ENCODE measurements around the gene ZNF79.
A peak's percentile ranks its signal among the peaks of the same experiment; 100 is the strongest.

Gene ZNF79

DNA sequence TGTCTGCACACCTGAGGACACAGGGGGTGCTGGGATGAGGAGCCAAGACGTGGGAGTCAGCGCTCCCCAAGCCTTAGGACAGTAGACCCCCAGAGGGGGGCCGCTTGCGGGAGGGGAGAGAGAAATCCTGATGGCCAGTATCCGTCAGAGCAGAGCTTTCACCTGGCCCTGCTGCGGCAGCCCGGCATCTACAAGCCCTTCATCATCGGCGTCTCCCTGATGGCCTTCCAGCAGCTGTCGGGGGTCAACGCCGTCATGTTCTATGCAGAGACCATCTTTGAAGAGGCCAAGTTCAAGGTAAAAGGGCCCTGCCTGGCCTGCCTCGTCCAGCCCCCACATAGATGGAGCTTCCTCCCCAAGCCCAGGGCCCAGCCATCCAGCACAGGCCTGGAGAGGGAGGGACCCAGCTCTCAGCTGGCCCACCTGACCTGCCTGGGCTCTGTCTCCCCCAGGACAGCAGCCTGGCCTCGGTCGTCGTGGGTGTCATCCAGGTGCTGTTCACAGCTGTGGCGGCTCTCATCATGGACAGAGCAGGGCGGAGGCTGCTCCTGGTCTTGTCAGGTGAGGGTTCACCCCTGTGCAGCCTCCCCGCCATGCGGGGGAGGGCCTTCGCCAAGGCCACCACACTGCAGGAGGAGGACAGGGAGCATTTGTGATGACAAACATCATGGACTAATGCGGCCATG lies 20.5 kb upstream of the ZNF79 start:
- no peak overlapping the region for H3K4me3 ChIP-seq (ENCODE audit: low read length in 2 of 2)
- no peaks in the 10 kb centered on the region for H3K27me3 ChIP-seq (ENCODE audit: control insufficient read depth in 3 of 3, insufficient read depth in 3 of 3, low read depth in 1 of 3, low read length in 3 of 3)
- no peak overlapping the region for H3K23ac ChIP-seq (ENCODE audit: low read depth, low read length, poor library complexity)
- no peak overlapping the region for H2BK5ac ChIP-seq (ENCODE audit: low read length)
- no peak overlapping the region for H2AK5ac ChIP-seq (ENCODE audit: low read depth, low read length)
- no peak overlapping the region for H3K4ac ChIP-seq (ENCODE audit: low read length)
- whole genome bisulfite sequencing, 2 donors (ENCODE audit: extremely low coverage in 2 of 2, insufficient read length in 2 of 2, insufficient replicate concordance in 1 of 2) = no CpG with 5 or more reads among the region's 22 CpGs
- no peak overlapping the region for H3K18ac ChIP-seq (ENCODE audit: low read length)
- no peak overlapping the region for H4K8ac ChIP-seq (ENCODE audit: low read depth, low read length)
- no peak overlapping the region for H2BK15ac ChIP-seq (ENCODE audit: low read length)
- peaks cover 4% of the 10 kb centered on the region for H3K79me1 ChIP-seq (ENCODE audit: low read depth, low read length)
- peaks cover 0 to 5% of the 10 kb centered on the region in 2 donors for H3K4me1 ChIP-seq (ENCODE audit: control insufficient read depth in 2 of 2, insufficient read depth in 1 of 2, low read depth in 1 of 2, low read length in 2 of 2)
- H3K36me3 ChIP-seq (replicated peaks in 1 of 2; ENCODE audit: control insufficient read depth in 2 of 2, insufficient read depth in 2 of 2, low read length in 2 of 2) = peaks cover 8 to 81% of the 10 kb centered on the region in 2 donors
- DNase-seq (ENCODE audit: low spot score) = no peak
- no peak overlapping the region for H3K14ac ChIP-seq (ENCODE audit: low read length)
- no peak overlapping the region for H3K4me2 ChIP-seq (ENCODE audit: insufficient read depth, low read length, poor library complexity, severe bottlenecking)
- no peak overlapping the region for H4K91ac ChIP-seq (ENCODE audit: low read depth, low read length, poor library complexity)
- no peak overlapping the region for H2BK120ac ChIP-seq (ENCODE audit: low read depth, low read length)
- H3K9ac ChIP-seq (ENCODE audit: low read depth, low read length, poor library complexity) = peak overlapping the region; percentile 44
- H3K9me3 ChIP-seq (replicated peaks in 1 of 2; ENCODE audit: control insufficient read depth in 2 of 2, insufficient read depth in 1 of 2, low read depth in 1 of 2, low read length in 2 of 2) = no peaks in the 10 kb centered on the region
- no peak overlapping the region for H2AFZ ChIP-seq (ENCODE audit: low read length)
- H3K27ac ChIP-seq (replicated peaks; ENCODE audit: low read length) = no peak overlapping the region
- H2BK12ac ChIP-seq (ENCODE audit: low read length) = no peak overlapping the region

DNA sequence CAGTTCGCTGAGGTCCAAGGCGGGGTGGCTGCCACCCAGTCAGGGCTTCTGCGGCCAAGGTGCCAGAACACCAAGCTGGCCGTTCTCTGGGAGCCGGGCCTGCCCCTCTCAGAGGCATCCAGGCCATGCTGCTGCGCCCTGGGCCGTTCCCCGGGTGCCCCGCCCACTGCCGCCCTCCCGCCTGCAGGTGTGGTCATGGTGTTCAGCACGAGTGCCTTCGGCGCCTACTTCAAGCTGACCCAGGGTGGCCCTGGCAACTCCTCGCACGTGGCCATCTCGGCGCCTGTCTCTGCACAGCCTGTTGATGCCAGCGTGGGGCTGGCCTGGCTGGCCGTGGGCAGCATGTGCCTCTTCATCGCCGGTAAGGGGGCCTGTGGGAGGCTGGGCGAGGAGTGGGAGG lies 19.6 kb upstream of the ZNF79 start:
- no peak overlapping the region for H3K4me3 ChIP-seq (ENCODE audit: low read length in 2 of 2)
- no peak overlapping the region for H2BK5ac ChIP-seq (ENCODE audit: low read length)
- no peak overlapping the region for H4K8ac ChIP-seq (ENCODE audit: low read depth, low read length)
- no peak overlapping the region for H2AFZ ChIP-seq (ENCODE audit: low read length)
- no peak overlapping the region for H2BK15ac ChIP-seq (ENCODE audit: low read length)
- H2BK12ac ChIP-seq (ENCODE audit: low read length) = no peak overlapping the region
- WGBS, 2 donors (ENCODE audit: extremely low coverage in 2 of 2, insufficient read length in 2 of 2, insufficient replicate concordance in 1 of 2) = no CpG with 5 or more reads among the region's 23 CpGs
- no peaks in the 10 kb centered on the region for H3K9me3 ChIP-seq (replicated peaks in 1 of 2; ENCODE audit: control insufficient read depth in 2 of 2, insufficient read depth in 1 of 2, low read depth in 1 of 2, low read length in 2 of 2)
- H3K79me1 ChIP-seq (ENCODE audit: low read depth, low read length) = peaks cover 4% of the 10 kb centered on the region
- H3K4me1 ChIP-seq (ENCODE audit: control insufficient read depth in 2 of 2, insufficient read depth in 1 of 2, low read depth in 1 of 2, low read length in 2 of 2) = peaks cover 0 to 5% of the 10 kb centered on the region in 2 donors
- H3K9ac ChIP-seq (ENCODE audit: low read depth, low read length, poor library complexity) = no peak overlapping the region
- no peak overlapping the region for H2AK5ac ChIP-seq (ENCODE audit: low read depth, low read length)
- no peak overlapping the region for H2BK120ac ChIP-seq (ENCODE audit: low read depth, low read length)
- no peak overlapping the region for H3K4me2 ChIP-seq (ENCODE audit: insufficient read depth, low read length, poor library complexity, severe bottlenecking)
- H3K18ac ChIP-seq (ENCODE audit: low read length) = no peak overlapping the region
- peaks cover 8 to 78% of the 10 kb centered on the region in 2 donors for H3K36me3 ChIP-seq (replicated peaks in 1 of 2; ENCODE audit: control insufficient read depth in 2 of 2, insufficient read depth in 2 of 2, low read length in 2 of 2)
- H3K14ac ChIP-seq (ENCODE audit: low read length) = peak overlapping the region; percentile 71
- H3K27me3 ChIP-seq (ENCODE audit: control insufficient read depth in 3 of 3, insufficient read depth in 3 of 3, low read depth in 1 of 3, low read length in 3 of 3) = no peaks in the 10 kb centered on the region
- no peak overlapping the region for H3K4ac ChIP-seq (ENCODE audit: low read length)
- peak overlapping the region; percentile 73 for H3K23ac ChIP-seq (ENCODE audit: low read depth, low read length, poor library complexity)
- no peak for DNase-seq (ENCODE audit: low spot score)
- no peak overlapping the region for H3K27ac ChIP-seq (replicated peaks; ENCODE audit: low read length)
- no peak overlapping the region for H4K91ac ChIP-seq (ENCODE audit: low read depth, low read length, poor library complexity)

DNA sequence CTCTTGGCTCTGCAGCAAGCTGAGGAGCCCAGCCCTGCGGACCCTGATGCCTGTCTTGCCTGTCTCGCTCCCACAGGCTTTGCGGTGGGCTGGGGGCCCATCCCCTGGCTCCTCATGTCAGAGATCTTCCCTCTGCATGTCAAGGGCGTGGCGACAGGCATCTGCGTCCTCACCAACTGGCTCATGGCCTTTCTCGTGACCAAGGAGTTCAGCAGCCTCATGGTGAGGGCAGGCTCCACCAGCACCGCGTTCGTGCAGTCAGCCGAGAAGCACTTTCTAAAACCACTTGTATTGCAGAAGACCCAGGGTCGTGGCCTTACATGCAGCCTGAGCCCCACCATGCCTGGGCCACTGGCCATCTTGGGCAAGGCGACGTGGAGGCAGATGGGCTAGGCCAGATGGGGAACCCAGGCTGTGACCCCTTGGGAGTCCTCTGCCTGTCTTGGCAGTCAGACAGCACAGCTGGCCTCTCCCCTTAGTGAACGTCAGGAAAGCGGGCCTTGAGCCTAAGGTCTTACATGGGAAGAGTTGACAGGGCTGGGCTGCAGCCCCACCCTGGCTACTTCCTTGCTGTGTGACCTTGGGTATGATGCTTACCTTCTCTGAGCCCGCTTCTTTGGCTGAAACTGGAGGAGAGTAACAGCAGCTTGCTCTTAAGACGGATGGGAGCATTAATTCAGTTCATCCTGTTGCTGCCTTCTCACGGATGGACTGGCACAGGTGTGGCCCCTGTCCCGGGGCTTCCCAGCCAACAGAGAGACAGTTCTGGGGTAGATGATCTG lies 18.6 kb upstream of the ZNF79 start:
- Histone ChIP-seq H2BK12ac (ENCODE audit: low read length) (no peak overlapping the region), H3K9me3 (replicated peaks in 1 of 2; ENCODE audit: control insufficient read depth in 2 of 2, insufficient read depth in 1 of 2, low read depth in 1 of 2, low read length in 2 of 2) (no peaks in the 10 kb centered on the region), H3K4me3 (ENCODE audit: low read length in 2 of 2) (no peak overlapping the region), H3K9ac (ENCODE audit: low read depth, low read length, poor library complexity) (no peak overlapping the region), H3K36me3 (replicated peaks in 1 of 2; ENCODE audit: control insufficient read depth in 2 of 2, insufficient read depth in 2 of 2, low read length in 2 of 2) (peaks cover 6 to 69% of the 10 kb centered on the region in 2 donors), H3K14ac (ENCODE audit: low read length) (no peak overlapping the region), H3K4me2 (ENCODE audit: insufficient read depth, low read length, poor library complexity, severe bottlenecking) (no peak overlapping the region), H3K27me3 (ENCODE audit: control insufficient read depth in 3 of 3, insufficient read depth in 3 of 3, low read depth in 1 of 3, low read length in 3 of 3) (no peaks in the 10 kb centered on the region), H3K27ac (replicated peaks; ENCODE audit: low read length) (no peak overlapping the region), H3K23ac (ENCODE audit: low read depth, low read length, poor library complexity) (no peak overlapping the region), H3K79me1 (ENCODE audit: low read depth, low read length) (peaks cover 2% of the 10 kb centered on the region), H3K4ac (ENCODE audit: low read length) (no peak overlapping the region), H3K4me1 (ENCODE audit: control insufficient read depth in 2 of 2, insufficient read depth in 1 of 2, low read depth in 1 of 2, low read length in 2 of 2) (peaks cover 0 to 5% of the 10 kb centered on the region in 2 donors), H2BK5ac (ENCODE audit: low read length) (no peak overlapping the region), H2AK5ac (ENCODE audit: low read depth, low read length) (no peak overlapping the region), H3K18ac (ENCODE audit: low read length) (no peak overlapping the region), H2AFZ (ENCODE audit: low read length) (no peak overlapping the region), H2BK15ac (ENCODE audit: low read length) (no peak overlapping the region), H4K8ac (ENCODE audit: low read depth, low read length) (no peak overlapping the region), H4K91ac (ENCODE audit: low read depth, low read length, poor library complexity) (no peak overlapping the region), H2BK120ac (ENCODE audit: low read depth, low read length) (no peak overlapping the region)
- WGBS, 2 donors (ENCODE audit: extremely low coverage in 2 of 2, insufficient read length in 2 of 2, insufficient replicate concordance in 1 of 2) = no CpG with 5 or more reads among the region's 20 CpGs
- DNase-seq (ENCODE audit: low spot score) = no peak

DNA sequence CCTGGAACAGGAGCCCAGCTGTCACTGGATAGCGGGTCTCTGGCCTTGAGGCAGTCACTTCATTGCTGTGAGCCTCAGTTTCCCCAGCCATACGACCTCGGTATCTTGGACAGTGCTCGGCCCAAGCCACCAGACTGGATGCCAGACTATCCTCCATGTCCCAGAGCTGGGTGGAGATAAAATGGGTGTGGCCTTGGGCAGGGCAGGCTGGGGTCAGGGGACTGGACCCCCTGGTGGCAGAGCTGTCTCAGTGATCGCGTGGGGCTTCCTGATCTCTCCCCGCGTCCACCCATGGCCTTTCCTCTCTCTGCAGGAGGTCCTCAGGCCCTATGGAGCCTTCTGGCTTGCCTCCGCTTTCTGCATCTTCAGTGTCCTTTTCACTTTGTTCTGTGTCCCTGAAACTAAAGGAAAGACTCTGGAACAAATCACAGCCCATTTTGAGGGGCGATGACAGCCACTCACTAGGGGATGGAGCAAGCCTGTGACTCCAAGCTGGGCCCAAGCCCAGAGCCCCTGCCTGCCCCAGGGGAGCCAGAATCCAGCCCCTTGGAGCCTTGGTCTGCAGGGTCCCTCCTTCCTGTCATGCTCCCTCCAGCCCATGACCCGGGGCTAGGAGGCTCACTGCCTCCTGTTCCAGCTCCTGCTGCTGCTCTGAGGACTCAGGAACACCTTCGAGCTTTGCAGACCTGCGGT lies 17.2 kb upstream of the ZNF79 start:
- Histone ChIP-seq H4K8ac (ENCODE audit: low read depth, low read length) (no peak overlapping the region), H3K4me2 (ENCODE audit: insufficient read depth, low read length, poor library complexity, severe bottlenecking) (no peak overlapping the region), H2BK120ac (ENCODE audit: low read depth, low read length) (no peak overlapping the region), H3K4me1 (ENCODE audit: control insufficient read depth in 2 of 2, insufficient read depth in 1 of 2, low read depth in 1 of 2, low read length in 2 of 2) (peaks cover 0 to 5% of the 10 kb centered on the region in 2 donors), H3K23ac (ENCODE audit: low read depth, low read length, poor library complexity) (no peak overlapping the region), H2AK5ac (ENCODE audit: low read depth, low read length) (no peak overlapping the region), H3K9ac (ENCODE audit: low read depth, low read length, poor library complexity) (no peak overlapping the region), H2BK15ac (ENCODE audit: low read length) (no peak overlapping the region), H3K79me1 (ENCODE audit: low read depth, low read length) (peaks cover 2% of the 10 kb centered on the region), H3K36me3 (replicated peaks in 1 of 2; ENCODE audit: control insufficient read depth in 2 of 2, insufficient read depth in 2 of 2, low read length in 2 of 2) (peaks cover 4 to 55% of the 10 kb centered on the region in 2 donors), H3K18ac (ENCODE audit: low read length) (peak overlapping the region; percentile 20), H4K91ac (ENCODE audit: low read depth, low read length, poor library complexity) (no peak overlapping the region), H3K14ac (ENCODE audit: low read length) (no peak overlapping the region), H3K27ac (replicated peaks; ENCODE audit: low read length) (no peak overlapping the region), H3K4ac (ENCODE audit: low read length) (no peak overlapping the region), H2AFZ (ENCODE audit: low read length) (peak overlapping the region; percentile 15), H3K9me3 (replicated peaks in 1 of 2; ENCODE audit: control insufficient read depth in 2 of 2, insufficient read depth in 1 of 2, low read depth in 1 of 2, low read length in 2 of 2) (no peaks in the 10 kb centered on the region), H2BK12ac (ENCODE audit: low read length) (no peak overlapping the region), H2BK5ac (ENCODE audit: low read length) (no peak overlapping the region), H3K4me3 (ENCODE audit: low read length in 2 of 2) (no peak overlapping the region), H3K27me3 (ENCODE audit: control insufficient read depth in 3 of 3, insufficient read depth in 3 of 3, low read depth in 1 of 3, low read length in 3 of 3) (no peaks in the 10 kb centered on the region)
- WGBS, 2 donors (ENCODE audit: extremely low coverage in 2 of 2, insufficient read length in 2 of 2, insufficient replicate concordance in 1 of 2) = no CpG with 5 or more reads among the region's 13 CpGs
- no peak for DNase-seq (ENCODE audit: low spot score)

All from neuronal stem cell (in vitro differentiated cells).